Fibroblast of skin of scalp (primary cell): ENCODE results near the gene TIMM8A. TPM values are rescaled to one million over a fixed set of nuclear protein-coding genes. Genes with fewer than 3 reads are reported as not detected.

Source experiments
- DNase-seq: peaks from one replicate; pipeline ENCODE4 v3.0.0-alpha.2; 2013
- polyA plus RNA-seq, 2 experiments: library from polyadenylated mRNA; unstranded; fragments of 120-200 nt; gene quantifications; one replicate each; pipeline ENCODE4 v1.2.1, GENCODE V29; 2013; ENCODE audit not compliant: insufficient read length in 2 of 2

The TIMM8A gene
- 7.3 TPM for polyA plus RNA-seq (2013, experiment 1 of 2; ENCODE audit: insufficient read length)
- 6.7 TPM for polyA plus RNA-seq (2013, experiment 2 of 2; ENCODE audit: insufficient read length)

- DNase-seq: peak; percentile 63
Observed at GRCh38 chrX:101348452-101349192, at the start of gene TIMM8A. Gene TIMM8A (minus strand): TSS chrX:101348742. CDS start chrX:101348664, 78 bp downstream.

GRCh38 chrX:101397779-101398178 lies 49.2 kb upstream of the TIMM8A start:
- no peak for DNase-seq

- no peak for DNase-seq
Observed at GRCh38 chrX:101395789-101396188, 47.2 kb upstream of the TIMM8A start.

GRCh38 chrX:101394372-101394771 lies 45.8 kb upstream of the TIMM8A start:
- no peak for DNase-seq

GRCh38 chrX:101393530-101394305 lies 45.2 kb upstream of the TIMM8A start:
- DNase-seq: no peak

- no peak for DNase-seq
Observed at GRCh38 chrX:101391831-101392230, 43.3 kb upstream of the TIMM8A start.

- peak; percentile 91 for DNase-seq
Observed at GRCh38 chrX:101390664-101391525, 42.4 kb upstream of the TIMM8A start, which contains the start of gene RPL36A. Gene RPL36A (plus strand): TSS chrX:101391011. CDS start chrX:101391044, 33 bp downstream.

GRCh38 chrX:101388604-101389003 lies 40.1 kb upstream of the TIMM8A start:
- DNase-seq: no peak

- no peak for DNase-seq
Observed at GRCh38 chrX:101386542-101386885, 38.0 kb upstream of the TIMM8A start.

GRCh38 chrX:101385795-101386541 lies 37.4 kb upstream of the TIMM8A start, which contains the start of gene BTK:
Gene BTK (minus strand): TSS chrX:101386191. CDS start chrX:101375284, 10,907 bp downstream.
- DNase-seq: no peak

- DNase-seq: no peak
Observed at GRCh38 chrX:101385026-101385684, 36.6 kb upstream of the TIMM8A start.

GRCh38 chrX:101383679-101384205 lies 35.2 kb upstream of the TIMM8A start:
- no peak for DNase-seq

GRCh38 chrX:101377547-101377946 lies 29.0 kb upstream of the TIMM8A start:
- DNase-seq: no peak

GRCh38 chrX:101370888-101371504 lies 22.5 kb upstream of the TIMM8A start:
- DNase-seq: no peak

GRCh38 chrX:101369687-101370086 lies 21.1 kb upstream of the TIMM8A start:
- DNase-seq: no peak

GRCh38 chrX:101368800-101369199 lies 20.3 kb upstream of the TIMM8A start:
- DNase-seq: no peak

GRCh38 chrX:101365301-101365795 lies 16.8 kb upstream of the TIMM8A start:
- no peak for DNase-seq

GRCh38 chrX:101362757-101363156 lies 14.2 kb upstream of the TIMM8A start:
- DNase-seq: no peak

GRCh38 chrX:101362116-101362515 lies 13.6 kb upstream of the TIMM8A start:
- DNase-seq: no peak

- no peak for DNase-seq
Observed at GRCh38 chrX:101360390-101360789, 11.8 kb upstream of the TIMM8A start.
